ENCODE measurements around the gene NFATC2IP. TPM values are rescaled to one million over a fixed set of nuclear protein-coding genes. Genes with fewer than 3 reads are reported as not detected.
A peak's percentile ranks its signal among the peaks of the same experiment; 100 is the strongest.

Gene NFATC2IP
- total and polyA plus RNA-seq, 2 of the 13 experiments (the other 11 are each of a cell fraction or from before 2014, with no cell fraction given), result 32.1 to 48.5 TPM

GRCh38 chr16:28974437-28975157 lies 23.9 kb downstream of the NFATC2IP start, which contains the start of gene SPNS1 (continued):
- TF ChIP-seq, protein P1, sequence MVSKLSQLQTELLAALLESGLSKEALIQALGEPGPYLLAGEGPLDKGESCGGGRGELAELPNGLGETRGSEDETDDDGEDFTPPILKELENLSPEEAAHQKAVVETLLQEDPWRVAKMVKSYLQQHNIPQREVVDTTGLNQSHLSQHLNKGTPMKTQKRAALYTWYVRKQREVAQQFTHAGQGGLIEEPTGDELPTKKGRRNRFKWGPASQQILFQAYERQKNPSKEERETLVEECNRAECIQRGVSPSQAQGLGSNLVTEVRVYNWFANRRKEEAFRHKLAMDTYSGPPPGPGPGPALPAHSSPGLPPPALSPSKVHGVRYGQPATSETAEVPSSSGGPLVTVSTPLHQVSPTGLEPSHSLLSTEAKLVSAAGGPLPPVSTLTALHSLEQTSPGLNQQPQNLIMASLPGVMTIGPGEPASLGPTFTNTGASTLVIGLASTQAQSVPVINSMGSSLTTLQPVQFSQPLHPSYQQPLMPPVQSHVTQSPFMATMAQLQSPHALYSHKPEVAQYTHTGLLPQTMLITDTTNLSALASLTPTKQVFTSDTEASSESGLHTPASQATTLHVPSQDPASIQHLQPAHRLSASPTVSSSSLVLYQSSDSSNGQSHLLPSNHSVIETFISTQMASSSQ (IDR thresholded peaks at IDR 0.05; ENCODE audit: low read depth), result peak; percentile 36; the same call in 1 of the 2 replicates
- TF ChIP-seq, protein P1 (CRISPR knock-in tag; IDR thresholded peaks at IDR 0.05; ENCODE audit: borderline replicate concordance), result peak; percentile 86
- TF ChIP-seq RFX5 (IDR thresholded peaks at IDR 0.05; ENCODE audit: low read depth, low read length) (no peak), NFATC3 (CRISPR knock-in tag; IDR thresholded peaks at IDR 0.05) (peak; percentile 47; the same call in 1 of the 2 replicates), ZNF335 (CRISPR knock-in tag; IDR thresholded peaks at IDR 0.05) (peak; percentile 82), NCOA5 (CRISPR knock-in tag; IDR thresholded peaks at IDR 0.05) (no peak), ZNF790 (CRISPR knock-in tag; IDR thresholded peaks at IDR 0.05; ENCODE audit: borderline replicate concordance) (peak; percentile 23; the same call in 1 of the 2 replicates), HOMEZ (CRISPR knock-in tag; IDR thresholded peaks at IDR 0.05; ENCODE audit: low read depth) (no peak; the same call in 1 of the 2 replicates), KMT2A (CRISPR knock-in tag; IDR thresholded peaks at IDR 0.05) (peak; percentile 63; the same call in 1 of the 2 replicates), BATF2 (CRISPR knock-in tag; IDR thresholded peaks at IDR 0.05) (no peak), AFF4 (CRISPR knock-in tag; IDR thresholded peaks at IDR 0.05) (no peak; the same call in 1 of the 2 replicates)
- TF ChIP-seq, protein P2, sequence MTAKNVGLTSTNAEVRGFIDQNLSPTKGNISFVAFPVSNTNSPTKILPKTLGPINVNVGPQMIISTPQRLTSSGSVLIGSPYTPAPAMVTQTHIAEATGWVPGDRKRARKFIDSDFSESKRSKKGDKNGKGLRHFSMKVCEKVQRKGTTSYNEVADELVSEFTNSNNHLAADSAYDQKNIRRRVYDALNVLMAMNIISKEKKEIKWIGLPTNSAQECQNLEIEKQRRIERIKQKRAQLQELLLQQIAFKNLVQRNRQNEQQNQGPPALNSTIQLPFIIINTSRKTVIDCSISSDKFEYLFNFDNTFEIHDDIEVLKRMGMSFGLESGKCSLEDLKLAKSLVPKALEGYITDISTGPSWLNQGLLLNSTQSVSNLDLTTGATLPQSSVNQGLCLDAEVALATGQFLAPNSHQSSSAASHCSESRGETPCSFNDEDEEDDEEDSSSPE (CRISPR knock-in tag; IDR thresholded peaks at IDR 0.05), result peak; percentile 85

Measured in HepG2 (cell line).